Neural crest cell (in vitro differentiated cells): Measurements from ENCODE around the gene CLTC. TPM values are rescaled to one million over a fixed set of nuclear protein-coding genes. Genes with fewer than 3 reads are reported as not detected.
"Not testable (repeated sequence)": the region's sequence is repeated elsewhere in the genome, so short reads cannot be mapped to it uniquely, and the experiment has no call there.

Experiments
- DNase-seq: peaks from one replicate; pipeline ENCODE4 v3.0.0; 2021; ENCODE audit warnings: low read depth, mixed read lengths, low spot score
- H3K27ac Mint-ChIP-seq: one replicate; pipeline ENCODE4 v1.8.0; 2021; ENCODE audit warnings: mild to moderate bottlenecking, mixed read lengths; ENCODE audit not compliant: unreplicated experiment
- H3K27me3 Mint-ChIP-seq: 2 replicates; pipeline ENCODE4 v1.8.0; 2021; ENCODE audit warnings: low read depth, mild to moderate bottlenecking, mixed read lengths
- H3K36me3 Mint-ChIP-seq: 2 replicates; pipeline ENCODE4 v1.8.0; 2021; ENCODE audit warnings: low read depth, mild to moderate bottlenecking, mixed read lengths
- H3K4me1 Mint-ChIP-seq: 2 replicates; pipeline ENCODE4 v1.8.0; 2021; ENCODE audit warnings: mixed read lengths
- H3K4me3 Mint-ChIP-seq: one replicate; pipeline ENCODE4 v1.8.0; 2021; ENCODE audit warnings: mild to moderate bottlenecking, mixed read lengths
- H3K9me3 Mint-ChIP-seq: 2 replicates; pipeline ENCODE4 v1.8.0; 2021; ENCODE audit warnings: mixed read lengths
- CTCF ChIP-seq: fragments of 200-600 bp; sonication (generic); conservative IDR thresholded peaks from 2 replicates; pipeline ENCODE4 v1.5.0; 2021; ENCODE audit warnings: antibody characterized with exemption, mild to moderate bottlenecking
- long read RNA-seq: library from polyadenylated mRNA; unstranded; transcript quantifications from one replicate; pipeline ENCODE4 v2.0.0, GENCODE V29; 2020
- total RNA-seq: library from RNA; stranded (reverse); gene quantifications from 2 replicates; pipeline ENCODE4 v1.2.1, GENCODE V29; 2021

CLTC gene
- total RNA-seq, result 244 and 255 TPM in 2 replicates
- long read RNA-seq, full-length matches to known transcripts, result 2 of 79 reads
- long read RNA-seq, partial matches to known transcripts, result 69 of 79 reads
- long read RNA-seq, other reads (novel, unspliced or antisense), result 8 of 79 reads

- no peak for TF ChIP-seq CTCF
- Mint-ChIP-seq H3K27me3 (no peaks in the 10 kb centered on the region), H3K4me3 (peak within 1 kb of the TSS; percentile 95), H3K27ac (peak within 1 kb of the TSS; percentile 99), H3K36me3 (no peaks in the 10 kb centered on the region), H3K9me3 (no peaks in the 10 kb centered on the region), H3K4me1 (peaks cover 48% of the 10 kb centered on the region)
- peak; percentile 86 for DNase-seq
These were observed at the start of gene CLTC for GRCh38 chr17:59619298-59620063. CLTC (plus strand) TSS chr17:59619895; CDS start chr17:59620132, 237 bp downstream.

GRCh38 chr17:59572301-59572924 lies 47.3 kb upstream of the CLTC start:
- DNase-seq, result no peak
- no peaks in the 10 kb centered on the region for H3K9me3 Mint-ChIP-seq
- H3K27ac Mint-ChIP-seq, result no peak overlapping the region
- H3K4me3 Mint-ChIP-seq, result no peak overlapping the region
- H3K27me3 Mint-ChIP-seq, result no peaks in the 10 kb centered on the region
- no peak for TF ChIP-seq CTCF
- peaks cover 5% of the 10 kb centered on the region for H3K36me3 Mint-ChIP-seq
- no peaks in the 10 kb centered on the region for H3K4me1 Mint-ChIP-seq

GRCh38 chr17:59584168-59584567 lies 35.5 kb upstream of the CLTC start:
- not testable (repeated sequence) for H3K4me3 Mint-ChIP-seq, DNase-seq, H3K27ac Mint-ChIP-seq, H3K36me3 Mint-ChIP-seq, H3K4me1 Mint-ChIP-seq, H3K9me3 Mint-ChIP-seq, H3K27me3 Mint-ChIP-seq

- Mint-ChIP-seq H3K27ac (no peak overlapping the region), H3K4me1 (no peaks in the 10 kb centered on the region), H3K9me3 (no peaks in the 10 kb centered on the region), H3K27me3 (no peaks in the 10 kb centered on the region), H3K4me3 (no peak overlapping the region), H3K36me3 (peaks cover 8% of the 10 kb centered on the region)
- DNase-seq, result no peak
- no peak for TF ChIP-seq CTCF
These were observed 19.5 kb upstream of the CLTC start for GRCh38 chr17:59600169-59600568.

GRCh38 chr17:59601130-59601529 lies 18.6 kb upstream of the CLTC start:
- Mint-ChIP-seq H3K27me3 (no peaks in the 10 kb centered on the region), H3K9me3 (no peaks in the 10 kb centered on the region), H3K36me3 (peaks cover 12% of the 10 kb centered on the region), H3K4me3 (no peak overlapping the region), H3K4me1 (no peaks in the 10 kb centered on the region), H3K27ac (no peak overlapping the region)
- no peak for DNase-seq
- TF ChIP-seq CTCF, result no peak

- H3K27me3 Mint-ChIP-seq, result no peaks in the 10 kb centered on the region
- H3K36me3 Mint-ChIP-seq, result peaks cover 17% of the 10 kb centered on the region
- no peak for DNase-seq
- TF ChIP-seq CTCF, result no peak
- no peaks in the 10 kb centered on the region for H3K4me1 Mint-ChIP-seq
- H3K4me3 Mint-ChIP-seq, result no peak overlapping the region
- no peaks in the 10 kb centered on the region for H3K9me3 Mint-ChIP-seq
- H3K27ac Mint-ChIP-seq, result no peak overlapping the region
These were observed 12.6 kb upstream of the CLTC start for GRCh38 chr17:59607061-59607460.
